GM12878 (cell line): Measurements from ENCODE around the gene TRABD2A.

Experiments used
- ATF3 ChIP-seq: IDR thresholded peaks from 2 replicates; pipeline ENCODE4 v1.6.1; 2011; ENCODE audit warnings: low read depth, mild to moderate bottlenecking, low read length, moderate library complexity, borderline replicate concordance; ENCODE audit errors: extremely low read depth
- ATF7 ChIP-seq: fragments of 450-650 bp; IDR thresholded peaks from 2 replicates; pipeline ENCODE4 v1.6.1; 2016; ENCODE audit warnings: low read depth, mild to moderate bottlenecking

- no peak for TF ChIP-seq ATF7
- TF ChIP-seq ATF3: no peak
These were observed 39.3 kb downstream of the TRABD2A start for GRCh38 chr2:84841577-84841976.
